Omental fat pad (tissue), 4 donors: ENCODE data around the gene ZDHHC22. TPM values are rescaled to one million over a fixed set of nuclear protein-coding genes. Genes with fewer than 3 reads are reported as not detected.

Source experiments
- ATAC-seq: fragments of 150-250 bp; one replicate; pipeline ENCODE4 v1.9.1; 2016; ENCODE audit warnings: mild to moderate bottlenecking, moderate library complexity; ENCODE audit not compliant: low FRiP score
- DNase-seq: peaks from one replicate; pipeline ENCODE4 v3.0.0-alpha.2; 2019; ENCODE audit warnings: low spot score
- total RNA-seq, 4 donors: library from RNA; depleted of rRNA; stranded (reverse); fragments of >200 nt; gene quantifications; one replicate each; pipeline ENCODE4 v1.1.0, GENCODE V29; 2016
- TF ChIP-seq, protein P1 (sequence below), 3 donors: fragments of 450-650 bp; IDR thresholded peaks; one replicate each; pipeline ENCODE4 v1.5.1; 2016 to 2017; ENCODE audit warnings: antibody characterized with exemption in 3 of 3, mild to moderate bottlenecking in 3 of 3, moderate library complexity in 2 of 3

The ZDHHC22 gene
- total RNA-seq, 4 donors from 2014 or later = not detected

DNA sequence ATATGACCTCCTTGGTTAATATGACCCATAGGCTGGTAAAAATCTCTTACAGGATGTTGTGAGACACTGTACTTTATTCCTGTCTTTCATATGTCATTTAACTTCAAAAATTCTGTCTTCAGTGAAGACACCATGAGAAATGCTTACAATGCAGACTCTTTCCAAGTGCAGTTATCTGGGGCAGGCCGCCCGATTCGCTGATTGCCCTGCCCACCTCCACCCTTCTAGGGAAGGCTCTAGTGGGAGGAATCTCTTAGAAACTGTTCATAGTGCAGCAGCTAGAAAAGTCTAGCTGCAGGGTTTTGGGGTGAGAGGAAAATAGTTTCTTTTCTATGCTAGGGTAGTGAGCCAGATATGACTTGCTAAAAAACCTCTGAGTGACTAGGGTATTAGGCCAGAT, 58.5 kb downstream of the ZDHHC22 start:
- TF ChIP-seq, protein P1, sequence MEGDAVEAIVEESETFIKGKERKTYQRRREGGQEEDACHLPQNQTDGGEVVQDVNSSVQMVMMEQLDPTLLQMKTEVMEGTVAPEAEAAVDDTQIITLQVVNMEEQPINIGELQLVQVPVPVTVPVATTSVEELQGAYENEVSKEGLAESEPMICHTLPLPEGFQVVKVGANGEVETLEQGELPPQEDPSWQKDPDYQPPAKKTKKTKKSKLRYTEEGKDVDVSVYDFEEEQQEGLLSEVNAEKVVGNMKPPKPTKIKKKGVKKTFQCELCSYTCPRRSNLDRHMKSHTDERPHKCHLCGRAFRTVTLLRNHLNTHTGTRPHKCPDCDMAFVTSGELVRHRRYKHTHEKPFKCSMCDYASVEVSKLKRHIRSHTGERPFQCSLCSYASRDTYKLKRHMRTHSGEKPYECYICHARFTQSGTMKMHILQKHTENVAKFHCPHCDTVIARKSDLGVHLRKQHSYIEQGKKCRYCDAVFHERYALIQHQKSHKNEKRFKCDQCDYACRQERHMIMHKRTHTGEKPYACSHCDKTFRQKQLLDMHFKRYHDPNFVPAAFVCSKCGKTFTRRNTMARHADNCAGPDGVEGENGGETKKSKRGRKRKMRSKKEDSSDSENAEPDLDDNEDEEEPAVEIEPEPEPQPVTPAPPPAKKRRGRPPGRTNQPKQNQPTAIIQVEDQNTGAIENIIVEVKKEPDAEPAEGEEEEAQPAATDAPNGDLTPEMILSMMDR (IDR thresholded peaks at IDR 0.05) = no peak
- DNase-seq (no peak), ATAC-seq (no peak)

DNA sequence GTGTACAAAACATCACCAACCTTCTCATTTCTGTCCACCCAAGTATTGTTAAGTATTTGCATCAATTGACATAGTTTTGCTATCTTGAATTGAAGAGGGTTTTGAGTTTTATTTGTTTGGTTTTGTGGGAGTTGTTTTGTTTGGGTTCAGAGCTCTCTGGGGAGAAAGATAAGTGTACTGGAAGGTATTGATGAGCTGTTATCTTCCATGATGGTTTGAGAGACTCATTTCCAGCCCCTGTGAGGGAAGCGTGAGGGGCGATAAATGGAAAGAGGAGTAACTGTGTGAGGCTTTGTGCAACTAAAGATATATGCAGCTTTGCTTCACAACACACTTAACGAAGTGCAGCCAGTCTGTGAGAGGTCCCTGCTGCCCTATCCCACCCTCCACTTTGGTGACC, 59.2 kb downstream of the ZDHHC22 start:
- ATAC-seq (no peak), DNase-seq (no peak)
- TF ChIP-seq, protein P1 (IDR thresholded peaks at IDR 0.05) = no peak

Other genes starting within 250 kb of the ZDHHC22 start
- 10 to 100 TPM; 31.1 to 70.0 (median 34.4) TPM for gene IRF2BPL, start 113.1 kb downstream of the ZDHHC22 start, total RNA-seq
- 10 to 100 TPM; 34.2 to 47.3 (median 40.3) TPM for gene CIPC, start 43.5 kb downstream of the ZDHHC22 start, total RNA-seq
- gene TMEM63C, start 40.0 kb upstream of the ZDHHC22 start, total RNA-seq = under 1 TPM in 1 of 4 donors, not detected in 3; 0.13 TPM
- not detected for gene NGB, start 129.4 kb upstream of the ZDHHC22 start, total RNA-seq
- 10 to 100 TPM; 14.3 to 23.3 (median 18.8) TPM for gene POMT2, start 179.1 kb upstream of the ZDHHC22 start, total RNA-seq
- 10 to 100 TPM; 18.9 to 34.2 (median 27.6) TPM for gene GSTZ1, start 179.2 kb upstream of the ZDHHC22 start, total RNA-seq
- 10 to 100 TPM; 10.1 to 15.8 (median 12.3) TPM for gene TMED8, start 235.3 kb upstream of the ZDHHC22 start, total RNA-seq
- gene SAMD15, start 235.6 kb upstream of the ZDHHC22 start, total RNA-seq = 1 to 10 TPM in 1 of 4 donors, under 1 TPM in 2, not detected in 1; 0.25 to 2.2 (median 0.84) TPM